Measurements from ENCODE around the gene CTSC.
"Not testable (repeated sequence)": the region's sequence is repeated elsewhere in the genome, so short reads cannot be mapped to it uniquely, and the experiment has no call there.

Gene CTSC

GRCh38 chr11:88246696-88247095, 90.8 kb downstream of the CTSC start:
- FAIRE-seq (no peak), DNase-seq (ENCODE audit: insufficient read length, low spot score) (no peak)
- TF ChIP-seq CTCF (IDR thresholded peaks at IDR 0.05; ENCODE audit: insufficient read depth, missing control alignments): no peak

GRCh38 chr11:88245576-88245975, 92.0 kb downstream of the CTSC start:
- not testable (repeated sequence) for DNase-seq (ENCODE audit: insufficient read length, low spot score); FAIRE-seq

Data from D721Med (cell line).